DMS79 (cell line): ENCODE measurements around the gene FMN1.
"Not testable (repeated sequence)": the region's sequence is repeated elsewhere in the genome, so short reads cannot be mapped to it uniquely, and the experiment has no call there.

Experiments
- DNase-seq: peaks from one replicate; lab custom pipeline; 2025; lab: John Stamatoyannopoulos, UW

Gene FMN1

GRCh38 chr15:32857732-32858131, 336.8 kb downstream of the FMN1 start:
- DNase-seq = no peak

- no peak for DNase-seq
Observed at GRCh38 chr15:32856753-32857152, 337.8 kb downstream of the FMN1 start.

GRCh38 chr15:32855942-32856341, 338.6 kb downstream of the FMN1 start:
- DNase-seq = no peak

GRCh38 chr15:32853592-32853991, 340.9 kb downstream of the FMN1 start:
- no peak for DNase-seq

GRCh38 chr15:32852771-32853170, 341.7 kb downstream of the FMN1 start:
- DNase-seq = no peak

- no peak for DNase-seq
Observed at GRCh38 chr15:32852017-32852416, 342.5 kb downstream of the FMN1 start.

GRCh38 chr15:32851572-32851971, 342.9 kb downstream of the FMN1 start:
- DNase-seq = no peak

GRCh38 chr15:32849769-32850668, 344.5 kb downstream of the FMN1 start:
- no peak for DNase-seq

GRCh38 chr15:32846671-32847070, 347.8 kb downstream of the FMN1 start:
- not testable (repeated sequence) for DNase-seq

- DNase-seq = no peak
Observed at GRCh38 chr15:32844118-32844711, 350.3 kb downstream of the FMN1 start.

GRCh38 chr15:32843219-32843815, 351.2 kb downstream of the FMN1 start:
- DNase-seq = no peak

GRCh38 chr15:32842081-32842480, 352.4 kb downstream of the FMN1 start:
- no peak for DNase-seq

- DNase-seq = no peak
Observed at GRCh38 chr15:32840507-32841245, 353.8 kb downstream of the FMN1 start.

GRCh38 chr15:32838820-32839219, 355.7 kb downstream of the FMN1 start:
- no peak for DNase-seq

GRCh38 chr15:32838338-32838737, 356.2 kb downstream of the FMN1 start:
- DNase-seq = no peak

- no peak for DNase-seq
Observed at GRCh38 chr15:32837935-32838334, 356.6 kb downstream of the FMN1 start.

- no peak for DNase-seq
Observed at GRCh38 chr15:32834156-32834555, 360.4 kb downstream of the FMN1 start.

- no peak for DNase-seq
Observed at GRCh38 chr15:32833379-32833821, 361.1 kb downstream of the FMN1 start.

GRCh38 chr15:32831485-32831884, 363.0 kb downstream of the FMN1 start:
- DNase-seq = no peak

GRCh38 chr15:32830241-32830640, 364.3 kb downstream of the FMN1 start:
- DNase-seq = no peak

GRCh38 chr15:32829436-32829835, 365.1 kb downstream of the FMN1 start:
- DNase-seq = no peak

GRCh38 chr15:32828507-32829186, 365.9 kb downstream of the FMN1 start:
- DNase-seq = no peak
